ENCODE measurements around the gene CASR.

DNA sequence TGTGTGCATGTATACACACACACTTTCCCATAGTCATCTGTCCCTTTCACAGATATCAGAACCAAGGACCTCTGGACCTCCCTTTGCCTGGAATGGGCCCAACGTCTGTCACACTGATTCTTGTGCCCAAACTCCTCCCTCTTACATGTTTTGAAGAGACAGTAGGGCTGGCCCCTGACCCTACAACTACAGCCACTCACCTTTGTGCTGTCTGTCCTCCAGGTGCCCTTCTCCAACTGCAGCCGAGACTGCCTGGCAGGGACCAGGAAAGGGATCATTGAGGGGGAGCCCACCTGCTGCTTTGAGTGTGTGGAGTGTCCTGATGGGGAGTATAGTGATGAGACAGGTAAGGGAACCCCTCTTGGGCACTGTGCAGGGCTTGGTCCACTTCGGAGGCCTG lies 98.4 kb downstream of the CASR start:
- TF ChIP-seq, protein P1, sequence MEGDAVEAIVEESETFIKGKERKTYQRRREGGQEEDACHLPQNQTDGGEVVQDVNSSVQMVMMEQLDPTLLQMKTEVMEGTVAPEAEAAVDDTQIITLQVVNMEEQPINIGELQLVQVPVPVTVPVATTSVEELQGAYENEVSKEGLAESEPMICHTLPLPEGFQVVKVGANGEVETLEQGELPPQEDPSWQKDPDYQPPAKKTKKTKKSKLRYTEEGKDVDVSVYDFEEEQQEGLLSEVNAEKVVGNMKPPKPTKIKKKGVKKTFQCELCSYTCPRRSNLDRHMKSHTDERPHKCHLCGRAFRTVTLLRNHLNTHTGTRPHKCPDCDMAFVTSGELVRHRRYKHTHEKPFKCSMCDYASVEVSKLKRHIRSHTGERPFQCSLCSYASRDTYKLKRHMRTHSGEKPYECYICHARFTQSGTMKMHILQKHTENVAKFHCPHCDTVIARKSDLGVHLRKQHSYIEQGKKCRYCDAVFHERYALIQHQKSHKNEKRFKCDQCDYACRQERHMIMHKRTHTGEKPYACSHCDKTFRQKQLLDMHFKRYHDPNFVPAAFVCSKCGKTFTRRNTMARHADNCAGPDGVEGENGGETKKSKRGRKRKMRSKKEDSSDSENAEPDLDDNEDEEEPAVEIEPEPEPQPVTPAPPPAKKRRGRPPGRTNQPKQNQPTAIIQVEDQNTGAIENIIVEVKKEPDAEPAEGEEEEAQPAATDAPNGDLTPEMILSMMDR (IDR thresholded peaks at IDR 0.05) = no peak
- TF ChIP-seq POLR2AphosphoS5 (IDR thresholded peaks at IDR 0.05) = no peak

Data from gastroesophageal sphincter (tissue), 3 donors.